GM13977 (cell line): ENCODE data around the gene ATP10A.
"Not testable (repeated sequence)": the region's sequence is repeated elsewhere in the genome, so short reads cannot be mapped to it uniquely, and the experiment has no call there.

Experiments used
- DNase-seq: peaks from one replicate; pipeline ENCODE4 v3.0.0; 2012; ENCODE audit warnings: low spot score
- in situ Hi-C: fragments of 300-500 bp; cut with MboI; formaldehyde crosslinking; loops from one replicate; pipeline ENCODE4 v1.12.0; 2022; ENCODE audit warnings: low sequenced_read_pairs, low pct_unique_long_range_greater_than_20kb, mixed read lengths, inconsistent platforms; ENCODE audit not compliant: unreplicated experiment
- TF ChIP-seq, protein P1 (sequence below): IDR thresholded peaks from 2 replicates; pipeline ENCODE4 v1.5.1; 2012; ENCODE audit warnings: mild to moderate bottlenecking, control low read depth; ENCODE audit not compliant: insufficient read depth; ENCODE audit errors: extremely low read depth, missing control alignments

ATP10A gene

DNA sequence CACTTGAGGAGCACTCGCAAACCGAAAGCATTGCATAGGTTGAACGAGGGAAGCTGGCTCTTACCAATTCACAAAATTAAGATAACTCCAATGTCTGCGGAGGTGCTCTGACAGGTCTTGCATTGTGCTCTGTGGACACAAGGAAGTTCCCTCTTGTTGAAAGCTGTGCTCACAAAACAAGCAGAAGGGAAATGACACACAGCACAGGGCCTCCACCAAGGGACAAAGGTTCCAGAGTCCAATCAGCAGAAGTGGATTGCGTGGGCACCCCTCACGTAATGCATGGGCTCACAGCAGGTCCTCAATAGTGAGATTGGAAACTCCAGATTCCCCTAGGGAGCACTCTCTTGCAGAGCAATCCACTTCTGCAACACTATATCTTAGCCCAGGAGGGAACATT, 89.9 kb downstream of the ATP10A start:
- TF ChIP-seq, protein P1, sequence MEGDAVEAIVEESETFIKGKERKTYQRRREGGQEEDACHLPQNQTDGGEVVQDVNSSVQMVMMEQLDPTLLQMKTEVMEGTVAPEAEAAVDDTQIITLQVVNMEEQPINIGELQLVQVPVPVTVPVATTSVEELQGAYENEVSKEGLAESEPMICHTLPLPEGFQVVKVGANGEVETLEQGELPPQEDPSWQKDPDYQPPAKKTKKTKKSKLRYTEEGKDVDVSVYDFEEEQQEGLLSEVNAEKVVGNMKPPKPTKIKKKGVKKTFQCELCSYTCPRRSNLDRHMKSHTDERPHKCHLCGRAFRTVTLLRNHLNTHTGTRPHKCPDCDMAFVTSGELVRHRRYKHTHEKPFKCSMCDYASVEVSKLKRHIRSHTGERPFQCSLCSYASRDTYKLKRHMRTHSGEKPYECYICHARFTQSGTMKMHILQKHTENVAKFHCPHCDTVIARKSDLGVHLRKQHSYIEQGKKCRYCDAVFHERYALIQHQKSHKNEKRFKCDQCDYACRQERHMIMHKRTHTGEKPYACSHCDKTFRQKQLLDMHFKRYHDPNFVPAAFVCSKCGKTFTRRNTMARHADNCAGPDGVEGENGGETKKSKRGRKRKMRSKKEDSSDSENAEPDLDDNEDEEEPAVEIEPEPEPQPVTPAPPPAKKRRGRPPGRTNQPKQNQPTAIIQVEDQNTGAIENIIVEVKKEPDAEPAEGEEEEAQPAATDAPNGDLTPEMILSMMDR = no peak
- in situ Hi-C loops = no loop called here

DNA sequence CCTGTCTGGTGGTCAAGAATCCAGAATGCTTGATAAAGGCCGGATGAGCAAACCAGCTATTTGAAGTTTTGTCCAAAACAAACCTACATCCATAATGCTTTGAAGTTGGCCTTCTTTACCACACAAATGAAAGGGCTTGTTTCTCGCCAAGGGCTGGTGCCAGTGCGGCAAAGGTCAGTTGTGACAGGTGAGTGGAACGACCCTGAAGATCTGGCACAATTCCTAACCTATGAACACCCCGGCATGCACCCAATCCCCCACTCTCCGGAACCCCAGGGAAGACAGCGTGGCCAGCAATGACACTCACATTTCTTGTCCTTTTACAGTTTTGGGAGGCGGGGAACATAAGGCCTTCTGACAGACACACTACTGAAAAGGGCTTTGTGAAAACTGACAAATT, 90.6 kb downstream of the ATP10A start:
- TF ChIP-seq, protein P1 = no peak
- in situ Hi-C loops = no loop called here
- DNase-seq = no peak

More for the DNA sequence above, 89.9 kb downstream of the ATP10A start:
- no peak for DNase-seq

DNA sequence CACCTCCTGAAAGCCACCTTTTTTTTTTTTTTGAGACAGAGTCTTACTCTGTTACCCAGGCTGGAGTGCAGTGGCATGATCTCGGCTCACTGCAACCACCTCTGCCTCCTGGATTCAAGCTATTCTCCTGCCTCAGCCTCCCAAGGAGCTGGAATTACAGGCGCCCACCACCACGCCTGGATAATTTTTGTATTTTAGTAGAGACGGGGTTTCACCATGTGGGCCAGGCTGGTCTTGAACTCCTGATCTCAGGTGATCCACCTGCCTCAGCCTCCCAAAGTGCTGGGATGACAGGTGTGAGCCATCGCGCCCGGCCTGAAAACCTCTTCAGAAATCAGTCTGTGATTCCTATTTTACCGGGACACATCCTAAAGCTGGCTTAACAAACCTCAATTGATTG, 91.4 kb downstream of the ATP10A start:
- in situ Hi-C loops, DNase-seq: not testable (repeated sequence)

DNA sequence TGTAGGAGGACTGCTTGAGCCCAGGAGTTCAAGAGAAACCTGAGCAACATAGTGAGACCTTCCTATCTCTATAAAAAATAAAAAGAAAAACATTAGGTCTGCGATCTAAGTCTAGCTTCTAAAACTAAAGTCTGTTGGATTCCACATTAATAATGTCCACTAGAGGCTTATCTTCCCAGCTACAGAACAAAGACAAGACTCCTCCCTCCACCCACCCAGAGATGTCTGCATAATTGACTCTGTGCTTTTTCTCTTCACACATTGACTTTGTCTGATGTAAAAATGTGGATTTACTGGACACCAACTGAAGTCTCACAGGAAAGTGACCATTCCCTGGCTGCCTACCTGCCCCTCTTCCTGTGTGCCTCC, 91.8 kb downstream of the ATP10A start:
- in situ Hi-C loops = no loop called here
- TF ChIP-seq, protein P1 = no peak
- DNase-seq = no peak

DNA sequence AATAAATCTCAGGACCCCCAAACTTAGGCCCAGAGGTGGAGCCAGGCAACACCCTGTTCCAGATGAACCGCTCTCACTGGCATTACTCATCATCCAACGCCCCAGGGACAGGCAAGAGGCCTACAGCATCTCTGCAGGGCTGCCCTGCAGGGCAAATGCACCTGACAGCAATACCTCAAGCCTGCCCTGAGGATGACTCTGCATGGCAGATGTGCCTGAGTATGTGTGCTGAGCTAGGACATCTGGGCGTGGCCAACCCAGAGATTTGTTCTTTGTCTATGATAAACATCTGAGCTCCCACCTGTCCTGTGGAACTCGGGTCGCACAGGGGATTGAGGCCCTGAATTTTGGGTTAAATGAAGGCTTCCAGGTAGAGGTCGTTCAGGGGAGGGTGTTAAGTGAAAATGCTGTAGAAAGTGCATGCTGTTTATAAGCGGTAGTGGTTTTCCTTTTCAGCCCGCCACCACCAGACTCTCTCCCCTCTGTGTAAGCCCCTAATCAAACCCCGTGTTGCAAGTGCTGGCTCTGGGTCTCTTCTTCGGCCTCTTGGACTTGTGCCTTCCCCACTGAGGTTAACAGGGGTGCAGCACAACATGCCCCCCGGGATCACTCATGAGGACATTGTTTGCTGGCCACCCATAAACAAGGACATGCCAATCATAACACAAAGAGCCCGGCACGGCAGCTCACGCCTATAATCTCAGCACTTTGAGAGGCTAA, 92.3 kb downstream of the ATP10A start:
- no peak for DNase-seq
- TF ChIP-seq, protein P1 = no peak
- in situ Hi-C loops = no loop called here

DNA sequence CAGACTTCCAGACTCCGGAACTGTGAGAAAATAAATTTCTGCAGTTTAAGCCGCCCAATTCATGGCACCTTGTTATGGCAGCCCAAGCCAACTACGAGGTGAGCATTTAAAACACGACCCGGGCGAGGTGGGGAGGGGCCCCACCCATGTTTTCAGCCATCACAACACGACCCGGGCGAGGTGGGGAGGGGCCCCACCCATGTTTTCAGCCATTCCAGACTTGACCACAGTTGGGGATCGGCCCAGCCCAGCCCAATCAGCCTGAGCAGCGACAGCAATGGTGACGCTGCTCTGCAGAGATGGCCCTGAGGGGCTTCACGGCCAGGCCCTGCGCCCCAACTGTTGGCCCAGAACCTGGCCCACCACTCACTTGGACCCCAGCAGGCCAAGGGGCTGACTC, 93.1 kb downstream of the ATP10A start:
- in situ Hi-C loops = no loop called here
- TF ChIP-seq, protein P1 = no peak
- DNase-seq = no peak

DNA sequence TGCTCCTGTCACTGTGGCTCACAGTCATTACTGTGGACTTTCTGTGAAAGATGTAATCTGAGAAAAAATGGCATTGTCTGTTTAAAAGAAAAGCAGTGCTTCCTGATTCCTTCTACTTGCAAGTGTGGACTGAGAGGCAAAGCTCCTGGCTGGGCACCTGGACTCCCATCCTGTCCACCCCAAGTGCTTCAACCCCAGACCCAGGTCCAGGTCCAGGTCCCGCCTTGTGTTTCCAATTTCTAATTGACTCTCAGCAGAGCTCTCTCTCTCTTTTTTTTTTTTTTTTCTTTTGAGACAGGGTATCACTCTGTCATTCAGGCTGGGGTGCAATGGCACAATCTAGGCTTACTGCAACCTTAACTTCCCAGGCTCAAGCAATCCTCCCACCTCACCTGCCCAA, 94.9 kb downstream of the ATP10A start:
- in situ Hi-C loops = no loop called here
- TF ChIP-seq, protein P1 = no peak
- no peak for DNase-seq
